ENCODE data around the gene FUS.
"Not testable (repeated sequence)": the region's sequence is repeated elsewhere in the genome, so short reads cannot be mapped to it uniquely, and the experiment has no call there.

Gene FUS

DNA sequence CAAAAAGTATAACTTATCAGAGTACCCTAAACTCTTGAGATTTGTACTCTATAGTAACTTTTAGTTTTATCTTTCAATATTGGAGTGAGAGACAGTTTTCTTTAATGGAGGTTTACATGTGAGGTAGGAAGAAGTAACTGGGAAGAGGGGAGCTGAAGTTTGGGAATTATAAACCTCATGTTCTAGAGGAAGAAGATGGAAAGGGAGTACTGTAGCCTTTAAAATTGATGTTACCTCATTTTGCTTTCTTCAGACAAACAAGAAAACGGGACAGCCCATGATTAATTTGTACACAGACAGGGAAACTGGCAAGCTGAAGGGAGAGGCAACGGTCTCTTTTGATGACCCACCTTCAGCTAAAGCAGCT lies 9.5 kb downstream of the FUS start:
- no peaks in the 10 kb centered on the region for H3K4me1 ChIP-seq (ENCODE audit: control insufficient read depth, insufficient read depth, low read length)
- no peaks in the 10 kb centered on the region for H3K9me3 ChIP-seq (ENCODE audit: control insufficient read depth, low read length)
- no peak overlapping the region for H3K4me3 ChIP-seq (ENCODE audit: low read length)
- H3K36me3 ChIP-seq (ENCODE audit: control insufficient read depth, insufficient read depth, low read length, severe bottlenecking), result peaks cover 100% of the 10 kb centered on the region
- H3K9ac ChIP-seq (ENCODE audit: low read length), result no peak overlapping the region
- no peak for DNase-seq (ENCODE audit: low read depth)
- no peaks in the 10 kb centered on the region for H3K27me3 ChIP-seq (replicated peaks; ENCODE audit: control insufficient read depth, insufficient read depth, low read length)

DNA sequence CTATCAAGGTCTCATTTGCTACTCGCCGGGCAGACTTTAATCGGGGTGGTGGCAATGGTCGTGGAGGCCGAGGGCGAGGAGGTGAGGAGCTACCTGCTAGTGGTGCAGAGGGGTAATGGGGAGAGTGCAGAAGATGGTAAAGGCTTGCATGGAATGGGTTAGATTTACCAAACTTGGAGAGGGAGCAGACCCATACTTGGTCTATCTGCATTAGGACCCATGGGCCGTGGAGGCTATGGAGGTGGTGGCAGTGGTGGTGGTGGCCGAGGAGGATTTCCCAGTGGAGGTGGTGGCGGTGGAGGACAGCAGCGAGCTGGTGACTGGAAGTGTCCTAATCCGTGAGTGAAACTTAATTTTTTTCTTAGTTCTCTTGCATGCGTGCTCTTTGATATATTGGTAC lies 10.1 kb downstream of the FUS start:
- H3K27me3 ChIP-seq (replicated peaks; ENCODE audit: control insufficient read depth, insufficient read depth, low read length), result no peaks in the 10 kb centered on the region
- peaks cover 100% of the 10 kb centered on the region for H3K36me3 ChIP-seq (ENCODE audit: control insufficient read depth, insufficient read depth, low read length, severe bottlenecking)
- no peak overlapping the region for H3K4me3 ChIP-seq (ENCODE audit: low read length)

DNA sequence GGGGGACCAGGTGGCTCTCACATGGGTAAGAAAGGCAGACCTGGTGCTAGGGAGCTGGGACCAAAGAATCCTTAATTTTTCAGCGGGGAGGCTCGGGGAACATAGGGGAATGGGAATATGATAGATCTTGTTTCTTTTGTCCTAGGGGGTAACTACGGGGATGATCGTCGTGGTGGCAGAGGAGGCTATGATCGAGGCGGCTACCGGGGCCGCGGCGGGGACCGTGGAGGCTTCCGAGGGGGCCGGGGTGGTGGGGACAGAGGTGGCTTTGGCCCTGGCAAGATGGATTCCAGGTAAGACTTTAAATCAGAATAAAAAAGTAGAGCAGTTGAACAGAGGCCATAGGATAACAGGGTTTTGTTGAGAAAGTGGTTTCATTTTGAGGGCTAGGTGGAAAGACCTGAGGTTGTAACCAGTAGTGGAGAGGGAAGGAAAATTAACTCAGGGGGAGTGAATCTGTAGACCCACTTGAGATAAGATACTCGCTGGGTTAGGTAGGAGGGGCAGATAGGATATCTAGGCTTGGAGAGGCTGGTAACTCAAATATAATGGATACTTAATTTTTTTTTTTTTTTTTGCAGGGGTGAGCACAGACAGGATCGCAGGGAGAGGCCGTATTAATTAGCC lies 11.0 kb downstream of the FUS start:
- Histone ChIP-seq H3K27me3 (replicated peaks; ENCODE audit: control insufficient read depth, insufficient read depth, low read length) (no peaks in the 10 kb centered on the region), H3K9ac (ENCODE audit: low read length) (no peak overlapping the region), H3K4me3 (ENCODE audit: low read length) (no peak overlapping the region), H3K9me3 (ENCODE audit: control insufficient read depth, low read length) (no peaks in the 10 kb centered on the region), H3K36me3 (ENCODE audit: control insufficient read depth, insufficient read depth, low read length, severe bottlenecking) (peaks cover 100% of the 10 kb centered on the region), H3K4me1 (ENCODE audit: control insufficient read depth, insufficient read depth, low read length) (no peaks in the 10 kb centered on the region)
- no peak for DNase-seq (ENCODE audit: low read depth)

More for the DNA sequence above, 10.1 kb downstream of the FUS start:
- Histone ChIP-seq H3K4me1 (ENCODE audit: control insufficient read depth, insufficient read depth, low read length) (no peaks in the 10 kb centered on the region), H3K9ac (ENCODE audit: low read length) (no peak overlapping the region), H3K9me3 (ENCODE audit: control insufficient read depth, low read length) (no peaks in the 10 kb centered on the region)
- DNase-seq (ENCODE audit: low read depth), result no peak

GRCh38 chr16:31191697-31192428 lies 11.9 kb downstream of the FUS start:
- DNase-seq (ENCODE audit: low read depth), result no peak
- no peaks in the 10 kb centered on the region for H3K27me3 ChIP-seq (replicated peaks; ENCODE audit: control insufficient read depth, insufficient read depth, low read length)
- H3K9ac ChIP-seq (ENCODE audit: low read length), result no peak overlapping the region
- H3K36me3 ChIP-seq (ENCODE audit: control insufficient read depth, insufficient read depth, low read length, severe bottlenecking), result peaks cover 100% of the 10 kb centered on the region
- H3K4me1 ChIP-seq (ENCODE audit: control insufficient read depth, insufficient read depth, low read length), result no peaks in the 10 kb centered on the region
- H3K4me3 ChIP-seq (ENCODE audit: low read length), result no peak overlapping the region
- no peaks in the 10 kb centered on the region for H3K9me3 ChIP-seq (ENCODE audit: control insufficient read depth, low read length)

DNA sequence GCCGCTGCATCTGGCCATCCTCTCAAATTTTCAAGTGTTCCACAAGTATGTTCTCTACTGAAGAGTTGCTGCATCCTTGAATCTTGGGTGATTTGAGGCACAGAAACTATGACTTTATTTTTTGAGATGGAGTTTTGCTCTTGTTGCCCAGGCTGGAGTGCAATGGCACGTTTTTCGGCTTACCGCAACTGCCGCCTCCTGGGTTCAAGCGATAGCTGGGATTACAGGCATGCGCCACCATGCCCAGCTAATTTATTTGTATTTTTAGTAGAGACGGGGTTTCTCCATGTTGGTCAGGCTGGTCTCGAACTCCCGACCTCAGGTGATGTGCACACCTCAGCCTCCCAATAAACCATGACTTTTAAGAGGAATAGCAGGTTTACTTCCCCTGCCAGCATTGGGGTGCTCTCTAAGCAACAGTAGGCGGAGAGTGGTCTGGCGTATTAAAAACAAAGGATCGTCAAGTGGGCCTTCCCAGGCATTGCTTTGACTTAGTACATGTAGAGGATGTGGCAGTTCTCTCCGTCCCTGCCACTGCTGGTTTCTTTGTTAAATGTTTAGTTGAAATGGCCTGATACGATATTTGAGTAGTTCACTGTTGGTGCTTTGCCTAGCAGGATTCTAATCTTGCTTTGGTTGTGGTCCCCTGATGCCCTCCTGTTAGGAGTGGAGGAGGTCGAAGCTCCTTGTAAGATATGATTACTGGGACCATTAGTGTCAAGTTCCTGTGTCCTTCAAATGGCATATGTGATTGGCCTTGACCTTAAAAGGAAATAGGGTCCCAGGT lies 13.1 kb downstream of the FUS start:
- H3K4me3 ChIP-seq (ENCODE audit: low read length), result no peak overlapping the region
- H3K9ac ChIP-seq (ENCODE audit: low read length), result no peak overlapping the region
- peaks cover 91% of the 10 kb centered on the region for H3K36me3 ChIP-seq (ENCODE audit: control insufficient read depth, insufficient read depth, low read length, severe bottlenecking)
- H3K4me1 ChIP-seq (ENCODE audit: control insufficient read depth, insufficient read depth, low read length), result peaks cover 4% of the 10 kb centered on the region
- no peaks in the 10 kb centered on the region for H3K27me3 ChIP-seq (replicated peaks; ENCODE audit: control insufficient read depth, insufficient read depth, low read length)
- peak; percentile 0 for DNase-seq (ENCODE audit: low read depth)
- H3K9me3 ChIP-seq (ENCODE audit: control insufficient read depth, low read length), result no peaks in the 10 kb centered on the region

- H3K9me3 ChIP-seq (ENCODE audit: control insufficient read depth, low read length), result no peaks in the 10 kb centered on the region
- DNase-seq (ENCODE audit: low read depth), result no peak
- H3K4me3 ChIP-seq (ENCODE audit: low read length), result no peak overlapping the region
- H3K4me1 ChIP-seq (ENCODE audit: control insufficient read depth, insufficient read depth, low read length), result peaks cover 12% of the 10 kb centered on the region
- no peaks in the 10 kb centered on the region for H3K27me3 ChIP-seq (replicated peaks; ENCODE audit: control insufficient read depth, insufficient read depth, low read length)
- H3K36me3 ChIP-seq (ENCODE audit: control insufficient read depth, insufficient read depth, low read length, severe bottlenecking), result peaks cover 83% of the 10 kb centered on the region
- no peak overlapping the region for H3K9ac ChIP-seq (ENCODE audit: low read length)
Observed at GRCh38 chr16:31193874-31194273, 13.9 kb downstream of the FUS start.

DNA sequence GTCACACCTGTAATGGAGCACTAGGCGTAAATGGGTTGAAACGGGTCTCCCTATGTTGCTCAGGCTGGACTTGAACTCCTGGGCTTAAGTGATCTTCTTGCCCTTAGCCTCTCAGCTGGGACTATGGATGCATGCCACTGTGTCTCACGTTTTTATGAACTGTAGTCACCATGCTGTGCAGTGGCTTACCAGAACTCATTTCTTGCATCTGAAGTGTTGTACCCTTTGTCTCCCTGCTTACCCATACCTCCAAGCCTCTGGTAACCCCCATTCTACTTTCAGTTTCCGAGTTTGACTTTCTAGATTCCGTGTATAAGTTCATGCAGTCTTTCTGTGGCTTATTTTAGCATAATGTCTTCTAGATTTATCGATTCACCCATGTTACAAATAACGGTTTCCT lies 15.0 kb downstream of the FUS start:
- Histone ChIP-seq H3K36me3 (ENCODE audit: control insufficient read depth, insufficient read depth, low read length, severe bottlenecking) (peaks cover 80% of the 10 kb centered on the region), H3K9me3 (ENCODE audit: control insufficient read depth, low read length) (no peaks in the 10 kb centered on the region), H3K4me3 (ENCODE audit: low read length) (no peak overlapping the region), H3K4me1 (ENCODE audit: control insufficient read depth, insufficient read depth, low read length) (peaks cover 12% of the 10 kb centered on the region), H3K27me3 (replicated peaks; ENCODE audit: control insufficient read depth, insufficient read depth, low read length) (no peaks in the 10 kb centered on the region), H3K9ac (ENCODE audit: low read length) (no peak overlapping the region)
- no peak for DNase-seq (ENCODE audit: low read depth)

DNA sequence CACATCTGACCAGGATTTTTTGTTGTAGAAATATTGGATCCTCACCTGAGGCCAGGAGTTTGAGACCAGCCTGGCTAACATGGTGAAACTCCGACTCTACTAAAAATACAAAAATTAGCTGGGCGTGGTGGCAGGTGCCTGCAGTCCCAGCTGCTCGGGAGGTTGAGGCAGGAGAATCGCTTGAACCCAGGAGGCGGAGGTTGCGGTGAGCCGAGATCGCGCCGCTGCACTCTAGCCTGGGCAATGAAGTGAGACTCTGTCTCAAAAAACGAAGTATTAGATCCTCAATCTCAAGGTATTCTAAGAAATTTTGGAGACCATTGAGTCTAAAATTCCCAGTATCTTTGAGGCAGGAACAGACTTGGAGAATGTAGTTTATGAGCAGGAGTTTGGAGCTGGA lies 15.9 kb downstream of the FUS start:
- not testable (repeated sequence) for H3K9me3 ChIP-seq (ENCODE audit: control insufficient read depth, low read length); H3K9ac ChIP-seq (ENCODE audit: low read length); DNase-seq (ENCODE audit: low read depth); H3K4me3 ChIP-seq (ENCODE audit: low read length); H3K27me3 ChIP-seq (replicated peaks; ENCODE audit: control insufficient read depth, insufficient read depth, low read length)
- peaks cover 71% of the 10 kb centered on the region for H3K36me3 ChIP-seq (ENCODE audit: control insufficient read depth, insufficient read depth, low read length, severe bottlenecking)
- peaks cover 19% of the 10 kb centered on the region for H3K4me1 ChIP-seq (ENCODE audit: control insufficient read depth, insufficient read depth, low read length)

- Histone ChIP-seq H3K9ac (ENCODE audit: low read length) (no peak overlapping the region), H3K4me3 (ENCODE audit: low read length) (no peak overlapping the region), H3K4me1 (ENCODE audit: control insufficient read depth, insufficient read depth, low read length) (peaks cover 25% of the 10 kb centered on the region), H3K27me3 (replicated peaks; ENCODE audit: control insufficient read depth, insufficient read depth, low read length) (no peaks in the 10 kb centered on the region), H3K36me3 (ENCODE audit: control insufficient read depth, insufficient read depth, low read length, severe bottlenecking) (peaks cover 64% of the 10 kb centered on the region), H3K9me3 (ENCODE audit: control insufficient read depth, low read length) (no peaks in the 10 kb centered on the region)
- DNase-seq (ENCODE audit: low read depth), result no peak
Observed at GRCh38 chr16:31196324-31197088, 16.6 kb downstream of the FUS start.

- no peak for DNase-seq (ENCODE audit: low read depth)
- H3K36me3 ChIP-seq (ENCODE audit: control insufficient read depth, insufficient read depth, low read length, severe bottlenecking), result peaks cover 46% of the 10 kb centered on the region
- no peak overlapping the region for H3K4me3 ChIP-seq (ENCODE audit: low read length)
- H3K9ac ChIP-seq (ENCODE audit: low read length), result peak overlapping the region; percentile 16
- H3K27me3 ChIP-seq (replicated peaks; ENCODE audit: control insufficient read depth, insufficient read depth, low read length), result no peaks in the 10 kb centered on the region
- peaks cover 28% of the 10 kb centered on the region for H3K4me1 ChIP-seq (ENCODE audit: control insufficient read depth, insufficient read depth, low read length)
- H3K9me3 ChIP-seq (ENCODE audit: control insufficient read depth, low read length), result no peaks in the 10 kb centered on the region
Observed at GRCh38 chr16:31198207-31198882, 18.4 kb downstream of the FUS start.
